Heart left ventricle (tissue), 13 donors: ENCODE results near the gene RGL1.

Experiments
- POLR2A ChIP-seq, 2 donors: fragments of 450-650 bp; IDR thresholded peaks; one replicate each; pipeline ENCODE4 v1.6.1; 2017; ENCODE audit warnings: antibody characterized with exemption in 2 of 2, mild to moderate bottlenecking in 2 of 2, moderate library complexity in 2 of 2
- TF ChIP-seq, protein P1 (sequence below), 12 donors: fragments of 200-600 bp; sonication (generic) in 4 of 12; IDR thresholded peaks; one replicate each; pipeline versions ENCODE4 v1.5.0 to v1.8.0; 2018 to 2022; ENCODE audit warnings: antibody characterized with exemption in 12 of 12, mild to moderate bottlenecking in 5 of 12
- donor health status: ischemic (EF 13 %, LVEDD 7.1; RV severe dilation, severe dysfunction).
- donor health status: DM: no; HTN: yes; CAD: no.
- donor health status: DM: no; HTN: no; CAD: no.
- donor health status: ischemic (EF 25% LVEDD 6.9; RV normal size, moderate dysfunction).
- donor health status: ischemic (EF 25% LVEDD 5.7; RV mildly dilated, moderate dysfunction).
- donor health status: ischemic (EF 35%, LVEDD 5.7; RV mildly dilated, moderate dysfunction).
- donor health status: nonischemic (EF 11% LVEDD 7.7; RV severe dilation, severe dysfunction).
- donor health status: DM: yes; HTN: yes; CAD: no.
- donor health status: PGD.
- donor health status: ischemic (EF 29% LVEDD 5.4; RV normal size, mild dysfunction).
- donor health status: nonischemic (EF 23%, LVEDD 6.1; RV moderate dilation, normal function).

DNA sequence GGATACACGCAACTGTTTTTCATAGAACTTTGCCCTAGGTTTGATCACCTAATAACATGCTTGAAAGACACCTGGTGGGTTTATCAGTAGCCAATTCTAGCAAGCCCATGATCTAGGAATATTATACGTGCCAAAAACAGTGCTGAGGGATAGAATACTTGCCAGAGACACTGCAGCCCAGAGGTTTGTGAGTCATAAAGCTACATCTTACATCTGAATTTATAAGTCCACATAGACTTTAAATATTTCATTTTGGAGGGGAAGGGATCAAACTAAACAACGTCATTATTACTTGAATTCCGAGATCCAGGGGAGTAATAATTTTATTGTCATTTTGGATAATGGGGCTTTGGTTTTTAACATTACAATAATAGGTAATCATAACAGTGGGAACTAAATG, 31.7 kb downstream of the RGL1 start:
- TF ChIP-seq POLR2A (IDR thresholded peaks at IDR 0.05): no peak
- TF ChIP-seq, protein P1, sequence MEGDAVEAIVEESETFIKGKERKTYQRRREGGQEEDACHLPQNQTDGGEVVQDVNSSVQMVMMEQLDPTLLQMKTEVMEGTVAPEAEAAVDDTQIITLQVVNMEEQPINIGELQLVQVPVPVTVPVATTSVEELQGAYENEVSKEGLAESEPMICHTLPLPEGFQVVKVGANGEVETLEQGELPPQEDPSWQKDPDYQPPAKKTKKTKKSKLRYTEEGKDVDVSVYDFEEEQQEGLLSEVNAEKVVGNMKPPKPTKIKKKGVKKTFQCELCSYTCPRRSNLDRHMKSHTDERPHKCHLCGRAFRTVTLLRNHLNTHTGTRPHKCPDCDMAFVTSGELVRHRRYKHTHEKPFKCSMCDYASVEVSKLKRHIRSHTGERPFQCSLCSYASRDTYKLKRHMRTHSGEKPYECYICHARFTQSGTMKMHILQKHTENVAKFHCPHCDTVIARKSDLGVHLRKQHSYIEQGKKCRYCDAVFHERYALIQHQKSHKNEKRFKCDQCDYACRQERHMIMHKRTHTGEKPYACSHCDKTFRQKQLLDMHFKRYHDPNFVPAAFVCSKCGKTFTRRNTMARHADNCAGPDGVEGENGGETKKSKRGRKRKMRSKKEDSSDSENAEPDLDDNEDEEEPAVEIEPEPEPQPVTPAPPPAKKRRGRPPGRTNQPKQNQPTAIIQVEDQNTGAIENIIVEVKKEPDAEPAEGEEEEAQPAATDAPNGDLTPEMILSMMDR (IDR thresholded peaks at IDR 0.05): no peak
